Mesodermal cell (in vitro differentiated cells): ENCODE results near the gene SLC16A12.

Source experiments
- H3K27ac ChIP-seq: 2 replicates; pipeline ENCODE4 v1.7.0; 2013; ENCODE audit warnings: mild to moderate bottlenecking, low read depth, low read length, moderate library complexity; ENCODE audit not compliant: severe bottlenecking
- H3K36me3 ChIP-seq: 2 replicates; pipeline ENCODE4 v1.7.1; 2013; ENCODE audit warnings: mild to moderate bottlenecking, low read length, moderate library complexity; ENCODE audit not compliant: control insufficient read depth, insufficient read depth
- H3K4me1 ChIP-seq: one replicate; pipeline ENCODE4 v1.7.1; 2013; ENCODE audit warnings: mild to moderate bottlenecking, low read length; ENCODE audit not compliant: insufficient read depth, control insufficient read depth, poor library complexity, severe bottlenecking
- H3K4me3 ChIP-seq: 2 replicates; pipeline ENCODE4 v1.7.0; 2013; ENCODE audit warnings: low read length, control low read depth, mild to moderate bottlenecking; ENCODE audit not compliant: insufficient read depth, poor library complexity, severe bottlenecking; ENCODE audit errors: extremely low read depth
- H3K9me3 ChIP-seq: 2 replicates; pipeline ENCODE4 v1.7.1; 2013; ENCODE audit warnings: mild to moderate bottlenecking, low read length, moderate library complexity; ENCODE audit not compliant: control insufficient read depth
- WGBS, 2 experiments: methylation state at CpG; one replicate each; pipeline ENCODE4 v1.1.5; 2013; ENCODE audit warnings: missing lambda C conversion rate in 2 of 2; ENCODE audit not compliant: insufficient coverage in 2 of 2; 5-methylcytosine and 5-hydroxymethylcytosine counted together

The SLC16A12 gene

DNA sequence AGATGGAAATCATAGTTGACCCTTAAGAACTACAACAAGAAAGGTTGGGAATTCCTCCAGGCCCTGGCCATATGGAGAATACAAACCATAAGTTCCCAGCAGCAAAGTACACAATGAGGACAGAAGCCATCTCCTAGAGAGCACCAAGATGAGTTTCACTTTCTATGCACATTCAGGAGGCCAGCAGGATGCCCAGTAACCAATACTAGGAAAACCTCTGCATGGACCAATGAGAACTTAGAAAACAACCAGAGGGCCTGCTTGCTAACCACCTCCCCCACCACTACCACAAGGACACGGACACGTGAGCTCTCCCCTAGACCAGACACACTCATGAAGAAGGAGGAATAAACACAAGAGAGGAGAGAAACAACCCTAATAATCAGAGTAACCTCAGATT, 64.8 kb downstream of the SLC16A12 start:
- Histone ChIP-seq H3K9me3 (no peaks in the 10 kb centered on the region), H3K27ac (no peak overlapping the region), H3K4me3 (no peak overlapping the region), H3K36me3 (no peaks in the 10 kb centered on the region), H3K4me1 (no peaks in the 10 kb centered on the region)
- no CpG with 5 or more reads among the region's 2 CpGs for WGBS, 2 experiments

DNA sequence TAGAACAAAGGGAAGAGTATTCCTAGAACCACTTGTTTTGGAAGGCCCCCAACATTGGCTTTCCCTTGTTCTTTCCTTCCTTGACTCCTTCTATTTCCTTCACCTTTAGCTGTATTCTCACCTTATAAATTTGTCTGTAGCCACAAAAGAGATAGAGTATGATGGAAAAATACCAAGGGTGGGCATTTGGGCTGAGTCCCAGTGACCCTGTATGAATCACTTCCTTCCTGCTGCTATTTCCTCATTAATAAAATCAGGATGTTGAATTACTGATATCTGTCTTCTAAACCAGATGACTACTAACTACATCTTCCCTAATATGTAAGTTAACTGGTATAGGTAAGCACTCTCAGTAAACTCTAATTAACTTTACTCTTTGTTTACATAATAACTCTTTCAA, 65.9 kb downstream of the SLC16A12 start:
- Histone ChIP-seq H3K4me1 (no peaks in the 10 kb centered on the region), H3K9me3 (no peaks in the 10 kb centered on the region), H3K4me3 (no peak overlapping the region), H3K36me3 (no peaks in the 10 kb centered on the region), H3K27ac (no peak overlapping the region)

DNA sequence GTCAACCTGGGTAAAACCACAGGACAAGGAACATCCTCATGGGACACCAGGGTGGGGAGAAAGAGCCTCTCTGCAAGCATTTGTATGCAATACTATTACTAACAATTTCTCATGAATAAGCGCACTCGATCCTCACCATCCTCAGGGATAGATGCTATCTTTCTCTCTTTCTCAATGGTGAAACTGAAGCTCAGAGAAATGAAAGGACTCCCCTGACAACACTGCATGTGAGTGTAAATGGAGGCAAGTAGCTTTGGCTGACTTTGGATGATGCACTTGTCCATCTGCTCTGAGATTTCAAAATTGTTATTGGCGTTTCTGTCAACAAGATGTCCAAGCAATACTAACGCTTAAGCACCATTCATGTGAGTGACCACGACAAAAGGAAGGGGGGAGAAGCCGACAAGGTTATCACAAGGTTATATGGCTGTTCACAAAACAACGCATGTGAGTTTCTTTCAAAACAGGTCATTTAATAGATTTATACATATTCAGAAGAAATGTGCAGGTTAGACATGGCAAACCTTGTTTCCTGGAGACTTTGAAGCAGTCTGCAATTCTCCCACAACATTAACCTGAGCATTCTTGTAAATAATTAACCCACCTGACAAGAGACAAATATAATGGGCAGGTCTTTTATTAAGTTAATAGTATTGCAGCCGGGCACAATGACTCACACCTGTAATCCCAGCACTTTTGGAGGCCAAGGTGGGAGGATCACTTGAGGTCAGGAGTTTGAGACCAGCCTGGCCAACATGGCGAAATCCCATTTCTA, 67.0 kb downstream of the SLC16A12 start:
- Histone ChIP-seq H3K27ac (no peak overlapping the region), H3K4me3 (no peak overlapping the region), H3K4me1 (no peaks in the 10 kb centered on the region), H3K9me3 (no peaks in the 10 kb centered on the region), H3K36me3 (no peaks in the 10 kb centered on the region)
- WGBS, 2 experiments, result 88% methylated on average over 3 to 4 of the region's 9 CpGs

DNA sequence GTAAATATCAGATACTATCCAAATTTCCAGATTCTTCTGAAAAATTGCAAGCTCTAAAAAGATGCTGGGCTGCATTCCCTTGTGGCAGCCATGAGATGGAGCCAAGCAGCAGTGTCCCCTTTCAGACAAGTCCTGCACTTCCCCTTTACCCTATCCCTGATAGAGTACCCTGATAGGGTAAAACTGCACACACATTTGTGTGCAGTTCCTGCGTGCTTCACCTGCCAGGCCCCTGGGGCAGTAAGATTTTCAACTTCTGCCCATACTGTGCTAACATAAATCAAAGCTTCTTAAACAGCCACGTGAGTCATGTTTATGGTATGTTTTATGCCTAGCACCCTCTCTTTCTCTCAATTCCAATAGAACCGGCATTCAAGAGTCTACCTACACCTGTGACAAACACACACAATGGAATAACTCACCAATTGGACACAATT, 68.8 kb downstream of the SLC16A12 start:
- H3K4me3 ChIP-seq, result no peak overlapping the region
- whole genome bisulfite sequencing, 2 experiments, result 20% methylated on average over 1 of the region's 3 CpGs
- no peaks in the 10 kb centered on the region for H3K4me1 ChIP-seq
- H3K9me3 ChIP-seq, result no peaks in the 10 kb centered on the region
- H3K36me3 ChIP-seq, result no peaks in the 10 kb centered on the region
- H3K27ac ChIP-seq, result no peak overlapping the region

DNA sequence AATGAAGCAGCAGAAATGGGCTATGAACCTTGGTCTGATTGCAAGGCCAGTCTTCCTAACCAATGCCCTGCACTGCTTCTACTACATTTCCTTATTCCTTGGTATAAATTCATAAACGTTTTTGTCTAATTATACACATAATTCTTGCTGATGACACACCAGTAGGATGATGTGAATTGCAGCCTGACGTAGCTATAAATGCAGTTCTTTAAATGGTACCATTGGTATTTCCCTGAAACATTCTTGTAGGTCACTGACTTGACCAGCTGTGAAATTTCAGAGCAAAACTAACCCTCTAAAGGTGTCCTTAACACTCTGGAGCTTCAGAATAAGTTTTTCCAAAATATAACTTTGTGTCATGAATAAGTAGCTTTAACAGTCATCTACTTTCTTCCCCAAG, 70.2 kb downstream of the SLC16A12 start:
- no peaks in the 10 kb centered on the region for H3K9me3 ChIP-seq
- no peak overlapping the region for H3K4me3 ChIP-seq
- H3K27ac ChIP-seq, result no peak overlapping the region
- no peaks in the 10 kb centered on the region for H3K4me1 ChIP-seq
- 90 to 100% methylated on average over 1 of the region's 2 CpGs for WGBS, 2 experiments
- H3K36me3 ChIP-seq, result no peaks in the 10 kb centered on the region

DNA sequence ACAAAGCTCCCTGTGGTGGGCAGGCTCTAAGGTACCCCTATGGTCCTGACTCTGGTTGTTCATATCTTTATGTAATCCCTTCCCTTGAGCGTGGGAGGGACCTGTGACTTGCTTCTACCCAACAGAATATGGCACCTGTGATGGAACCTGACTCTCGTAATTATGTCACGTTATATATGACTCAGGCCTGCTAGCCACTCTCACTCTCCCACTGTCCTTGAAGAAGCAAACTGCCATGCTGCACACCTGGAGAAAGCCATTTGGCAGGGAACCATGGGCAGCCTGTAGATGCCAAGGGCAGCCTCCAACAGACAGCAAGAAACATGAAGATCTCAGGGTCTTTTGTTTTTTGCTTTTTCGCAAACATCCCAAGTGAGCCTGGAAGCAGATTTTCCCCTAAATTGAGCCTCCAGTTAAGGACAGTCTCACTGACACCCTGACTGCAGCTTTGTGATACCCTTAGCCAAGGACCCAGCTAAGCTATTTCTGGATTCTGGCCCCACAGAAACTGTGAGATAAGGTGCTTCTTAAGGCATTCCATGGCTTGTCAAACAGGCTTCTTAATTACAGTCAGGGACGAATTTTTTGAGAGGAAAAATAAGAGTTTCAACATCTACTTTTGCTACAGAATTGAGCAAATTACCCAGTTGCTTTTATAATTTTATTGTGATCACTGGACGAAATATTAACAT, 71.4 kb downstream of the SLC16A12 start:
- WGBS, 2 experiments, result 94 to 95% methylated on average over 4 of the region's 6 CpGs
- Histone ChIP-seq H3K36me3 (no peaks in the 10 kb centered on the region), H3K4me3 (no peak overlapping the region), H3K9me3 (no peaks in the 10 kb centered on the region), H3K4me1 (no peaks in the 10 kb centered on the region), H3K27ac (no peak overlapping the region)

DNA sequence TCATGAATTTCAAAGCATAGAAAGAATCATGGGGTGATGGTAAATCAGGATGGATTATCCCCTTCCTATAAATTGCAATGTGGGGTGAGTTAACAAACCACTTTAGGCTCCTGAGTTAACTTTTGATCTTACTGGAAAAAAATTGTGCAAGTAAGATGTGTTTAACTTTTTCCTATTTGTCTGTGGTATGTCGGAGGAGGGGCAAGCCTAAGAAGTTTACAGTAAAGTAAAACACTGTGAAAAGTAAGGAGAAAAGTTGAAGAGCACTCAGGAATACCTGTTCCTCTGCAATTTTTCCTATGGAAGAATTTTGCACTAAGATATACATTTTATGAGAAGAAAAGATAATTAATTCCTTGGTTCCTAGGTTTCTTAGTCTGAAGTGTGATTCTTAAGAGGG, 76.6 kb downstream of the SLC16A12 start:
- no peak overlapping the region for H3K4me3 ChIP-seq
- 100% methylated on average over 1 of the region's 1 CpG for WGBS, 2 experiments

DNA sequence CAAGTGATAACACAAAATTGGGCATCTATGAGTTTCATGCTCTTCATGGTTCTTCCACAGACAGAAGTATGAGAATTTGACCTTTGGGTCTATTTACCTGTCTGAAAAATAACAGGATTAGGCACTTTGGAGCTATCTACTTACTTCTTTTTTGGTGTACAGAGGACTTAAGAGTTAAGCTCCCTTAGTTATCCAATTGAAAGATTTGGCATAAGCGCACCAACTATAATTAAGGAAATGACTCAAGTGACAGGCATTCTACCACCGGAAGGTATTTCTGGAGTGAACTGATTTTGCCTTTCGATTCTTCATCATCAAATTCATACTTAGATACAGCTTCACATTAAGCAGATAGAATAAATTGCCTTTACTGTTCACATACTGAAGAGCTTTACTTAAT, 77.1 kb downstream of the SLC16A12 start:
- peaks cover 9% of the 10 kb centered on the region for H3K4me1 ChIP-seq
- H3K9me3 ChIP-seq, result no peaks in the 10 kb centered on the region
- no peaks in the 10 kb centered on the region for H3K36me3 ChIP-seq
- no CpG with 5 or more reads among the region's 3 CpGs for WGBS, 2 experiments
- no peak overlapping the region for H3K4me3 ChIP-seq
- no peak overlapping the region for H3K27ac ChIP-seq

More for the DNA sequence above, 76.6 kb downstream of the SLC16A12 start:
- Histone ChIP-seq H3K4me1 (peaks cover 9% of the 10 kb centered on the region), H3K27ac (no peak overlapping the region), H3K36me3 (no peaks in the 10 kb centered on the region), H3K9me3 (no peaks in the 10 kb centered on the region)

DNA sequence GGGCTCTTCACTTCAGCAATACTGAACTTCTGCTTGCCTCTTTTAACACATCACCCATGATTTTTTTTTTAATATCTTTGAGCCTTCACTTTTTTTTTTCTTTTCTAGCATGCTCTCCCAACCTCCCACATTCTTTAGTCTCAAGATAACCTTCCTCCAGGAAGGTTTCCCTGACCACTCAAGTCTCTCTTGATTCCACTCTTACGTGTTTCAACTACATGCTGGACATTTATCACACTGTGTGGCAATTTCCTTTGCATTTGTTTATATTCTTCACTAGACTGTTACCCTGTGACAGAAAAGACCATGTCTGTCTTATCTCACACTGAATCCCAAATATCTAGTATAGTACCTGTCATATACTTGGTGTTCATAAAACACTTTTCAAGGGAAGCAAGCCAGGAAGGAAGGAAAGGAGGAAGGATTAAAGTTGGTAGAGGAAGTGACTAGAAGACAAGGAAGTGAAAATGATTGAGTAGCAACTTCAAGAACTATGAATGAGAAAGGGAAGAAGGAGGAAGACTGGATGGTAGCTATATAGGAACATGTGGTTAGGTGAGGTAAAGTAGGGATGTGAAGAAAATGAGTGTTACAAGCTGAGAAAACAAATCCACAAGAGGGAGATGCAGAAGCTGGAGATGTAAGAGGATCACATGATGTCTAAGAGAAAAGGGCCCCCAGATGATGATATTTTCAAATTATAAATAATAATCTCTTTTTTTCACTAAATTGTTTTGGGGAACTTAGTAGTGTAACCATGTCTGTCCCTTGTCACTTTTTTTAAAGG, 80.6 kb downstream of the SLC16A12 start:
- Histone ChIP-seq H3K4me1 (peaks cover 9% of the 10 kb centered on the region), H3K27ac (no peak overlapping the region), H3K9me3 (no peaks in the 10 kb centered on the region), H3K36me3 (no peaks in the 10 kb centered on the region), H3K4me3 (no peak overlapping the region)
- WGBS, 2 experiments, result 90 to 100% methylated on average over 1 of the region's 1 CpG

DNA sequence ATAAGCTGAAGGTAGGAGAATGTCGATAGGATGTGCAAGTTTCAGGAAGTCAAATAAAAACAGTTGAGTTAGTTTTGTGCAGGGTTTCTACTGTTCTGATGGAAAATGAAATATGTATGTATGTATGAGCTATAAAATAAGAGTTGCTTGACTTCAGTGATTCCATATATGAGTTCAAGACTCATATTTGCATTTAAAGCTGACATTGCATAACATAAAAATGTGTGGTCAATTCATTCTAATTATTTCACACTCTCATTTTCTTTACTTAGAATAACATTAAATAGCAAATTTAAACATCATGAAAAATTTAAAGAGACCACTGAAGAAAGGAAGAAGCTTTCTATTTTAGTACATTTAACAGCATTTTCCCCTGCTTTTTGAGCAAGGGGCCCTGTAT, 83.2 kb downstream of the SLC16A12 start:
- H3K4me3 ChIP-seq, result no peak overlapping the region

More for the DNA sequence above, 83.2 kb downstream of the SLC16A12 start:
- 86% methylated on average over 1 of the region's 1 CpG; no CpG with 5 or more reads in 1 of the 2 experiments for WGBS, 2 experiments
- Histone ChIP-seq H3K36me3 (no peaks in the 10 kb centered on the region), H3K4me1 (no peaks in the 10 kb centered on the region), H3K9me3 (no peaks in the 10 kb centered on the region), H3K27ac (no peak overlapping the region)
